ENCODE results near the gene PLK1. TPM values are rescaled to one million over a fixed set of nuclear protein-coding genes. Genes with fewer than 3 reads are reported as not detected.

The PLK1 gene
- total RNA-seq, 1 donor from 2014 or later: 14.5 TPM

DNA sequence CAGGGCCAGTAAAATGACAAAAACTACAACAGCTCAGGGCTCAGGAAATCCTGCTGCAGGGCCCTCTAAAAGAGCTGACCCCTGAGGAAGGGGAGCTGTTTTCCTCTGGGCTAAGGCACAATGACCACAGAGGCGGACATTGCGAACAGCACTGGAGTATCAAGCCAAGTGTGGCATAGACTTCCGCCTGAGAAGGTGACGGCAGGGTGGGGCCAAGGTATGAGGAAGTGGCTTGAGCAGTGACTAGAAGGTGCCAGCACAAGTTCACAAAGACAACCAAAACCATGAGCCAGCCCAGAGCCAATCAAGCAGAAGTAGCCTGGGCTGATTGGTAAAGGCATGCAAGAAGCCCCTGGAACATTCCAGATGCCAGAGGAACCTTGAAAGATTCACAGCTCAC lies 20.4 kb downstream of the PLK1 start:
- peaks cover 11% of the 10 kb centered on the region for H3K9me3 Mint-ChIP-seq (ENCODE audit: low read depth)
- H3K4me3 Mint-ChIP-seq (ENCODE audit: unreplicated experiment): no peak overlapping the region
- H3K36me3 Mint-ChIP-seq (ENCODE audit: low read depth): peaks cover 3% of the 10 kb centered on the region
- no peak for DNase-seq (ENCODE audit: low spot score)
- H3K4me1 Mint-ChIP-seq (ENCODE audit: low read depth): peaks cover 9% of the 10 kb centered on the region
- H3K27me3 Mint-ChIP-seq (ENCODE audit: low read depth): peaks cover 11% of the 10 kb centered on the region
- H3K27ac Mint-ChIP-seq (ENCODE audit: unreplicated experiment): no peak overlapping the region
- TF ChIP-seq, protein P1, sequence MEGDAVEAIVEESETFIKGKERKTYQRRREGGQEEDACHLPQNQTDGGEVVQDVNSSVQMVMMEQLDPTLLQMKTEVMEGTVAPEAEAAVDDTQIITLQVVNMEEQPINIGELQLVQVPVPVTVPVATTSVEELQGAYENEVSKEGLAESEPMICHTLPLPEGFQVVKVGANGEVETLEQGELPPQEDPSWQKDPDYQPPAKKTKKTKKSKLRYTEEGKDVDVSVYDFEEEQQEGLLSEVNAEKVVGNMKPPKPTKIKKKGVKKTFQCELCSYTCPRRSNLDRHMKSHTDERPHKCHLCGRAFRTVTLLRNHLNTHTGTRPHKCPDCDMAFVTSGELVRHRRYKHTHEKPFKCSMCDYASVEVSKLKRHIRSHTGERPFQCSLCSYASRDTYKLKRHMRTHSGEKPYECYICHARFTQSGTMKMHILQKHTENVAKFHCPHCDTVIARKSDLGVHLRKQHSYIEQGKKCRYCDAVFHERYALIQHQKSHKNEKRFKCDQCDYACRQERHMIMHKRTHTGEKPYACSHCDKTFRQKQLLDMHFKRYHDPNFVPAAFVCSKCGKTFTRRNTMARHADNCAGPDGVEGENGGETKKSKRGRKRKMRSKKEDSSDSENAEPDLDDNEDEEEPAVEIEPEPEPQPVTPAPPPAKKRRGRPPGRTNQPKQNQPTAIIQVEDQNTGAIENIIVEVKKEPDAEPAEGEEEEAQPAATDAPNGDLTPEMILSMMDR (IDR thresholded peaks at IDR 0.05): no peak

DNA sequence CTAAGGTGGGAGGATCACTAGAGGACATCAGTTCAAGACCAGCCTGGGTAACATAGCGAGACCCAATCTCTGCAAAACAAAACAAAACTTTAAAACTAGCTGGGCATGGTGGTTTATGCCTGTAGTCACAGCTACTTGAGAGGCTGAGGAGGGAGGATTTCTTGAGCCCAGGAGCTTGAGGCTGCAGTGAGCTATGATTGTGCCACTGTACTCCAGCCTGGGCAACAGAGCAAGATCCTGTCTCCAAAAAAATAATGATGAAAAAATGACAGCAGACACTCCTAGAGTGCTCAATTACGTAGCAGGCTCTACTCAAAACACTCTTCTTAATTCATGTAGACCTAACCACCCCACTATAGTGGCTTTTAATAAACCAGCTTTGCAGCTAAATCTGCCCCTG lies 21.4 kb downstream of the PLK1 start:
- no peak overlapping the region for H3K4me3 Mint-ChIP-seq (ENCODE audit: unreplicated experiment)
- H3K36me3 Mint-ChIP-seq (ENCODE audit: low read depth): peaks cover 3% of the 10 kb centered on the region
- no peak for DNase-seq (ENCODE audit: low spot score)
- H3K27ac Mint-ChIP-seq (ENCODE audit: unreplicated experiment): no peak overlapping the region
- H3K4me1 Mint-ChIP-seq (ENCODE audit: low read depth): peaks cover under 1% of the 10 kb centered on the region
- peaks cover 11% of the 10 kb centered on the region for H3K9me3 Mint-ChIP-seq (ENCODE audit: low read depth)
- TF ChIP-seq, protein P1 (IDR thresholded peaks at IDR 0.05): no peak
- H3K27me3 Mint-ChIP-seq (ENCODE audit: low read depth): peaks cover 12% of the 10 kb centered on the region

GRCh38 chr16:23700509-23700908 lies 21.8 kb downstream of the PLK1 start:
- TF ChIP-seq, protein P1 (IDR thresholded peaks at IDR 0.05): no peak
- no peak overlapping the region for H3K4me3 Mint-ChIP-seq (ENCODE audit: unreplicated experiment)
- peaks cover 12% of the 10 kb centered on the region for H3K27me3 Mint-ChIP-seq (ENCODE audit: low read depth)
- H3K36me3 Mint-ChIP-seq (ENCODE audit: low read depth): peaks cover 3% of the 10 kb centered on the region
- H3K27ac Mint-ChIP-seq (ENCODE audit: unreplicated experiment): no peak overlapping the region
- no peaks in the 10 kb centered on the region for H3K4me1 Mint-ChIP-seq (ENCODE audit: low read depth)
- H3K9me3 Mint-ChIP-seq (ENCODE audit: low read depth): peaks cover 11% of the 10 kb centered on the region
- no peak for DNase-seq (ENCODE audit: low spot score)

DNA sequence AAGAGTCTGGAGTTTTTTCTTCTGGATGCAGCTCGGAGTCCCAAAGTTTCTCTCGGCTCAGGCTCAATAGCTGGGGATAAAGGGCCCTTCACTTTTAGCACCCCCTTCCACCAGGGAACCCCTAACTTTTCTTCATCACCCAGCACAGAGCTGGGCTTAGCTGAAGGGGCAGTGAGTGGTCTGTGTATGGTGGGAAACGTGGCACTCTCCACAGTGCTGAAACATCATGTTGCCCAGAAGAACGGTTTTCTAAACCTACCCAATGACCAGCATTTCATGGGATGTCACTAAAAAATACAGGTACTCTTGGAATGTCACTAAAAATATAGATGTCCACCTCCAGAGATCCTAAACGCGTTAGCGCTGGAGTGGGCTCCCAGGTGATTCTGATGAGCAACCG lies 22.4 kb downstream of the PLK1 start:
- TF ChIP-seq, protein P1 (IDR thresholded peaks at IDR 0.05): no peak
- H3K9me3 Mint-ChIP-seq (ENCODE audit: low read depth): peaks cover 11% of the 10 kb centered on the region
- no peak overlapping the region for H3K4me3 Mint-ChIP-seq (ENCODE audit: unreplicated experiment)
- H3K4me1 Mint-ChIP-seq (ENCODE audit: low read depth): no peaks in the 10 kb centered on the region
- H3K27me3 Mint-ChIP-seq (ENCODE audit: low read depth): peaks cover 12% of the 10 kb centered on the region
- peaks cover 3% of the 10 kb centered on the region for H3K36me3 Mint-ChIP-seq (ENCODE audit: low read depth)
- H3K27ac Mint-ChIP-seq (ENCODE audit: unreplicated experiment): no peak overlapping the region
- DNase-seq (ENCODE audit: low spot score): no peak

GRCh38 chr16:23702951-23703350 lies 24.3 kb downstream of the PLK1 start:
- TF ChIP-seq, protein P1 (IDR thresholded peaks at IDR 0.05): no peak
- Mint-ChIP-seq H3K4me3 (ENCODE audit: unreplicated experiment) (no peak overlapping the region), H3K36me3 (ENCODE audit: low read depth) (peaks cover 3% of the 10 kb centered on the region), H3K27me3 (ENCODE audit: low read depth) (peaks cover 15% of the 10 kb centered on the region), H3K9me3 (ENCODE audit: low read depth) (peaks cover 11% of the 10 kb centered on the region), H3K27ac (ENCODE audit: unreplicated experiment) (no peak overlapping the region), H3K4me1 (ENCODE audit: low read depth) (no peaks in the 10 kb centered on the region)
- DNase-seq (ENCODE audit: low spot score): no peak
